ENCODE measurements around the gene PRRT2.
"Not testable (repeated sequence)": the region's sequence is repeated elsewhere in the genome, so short reads cannot be mapped to it uniquely, and the experiment has no call there.

Gene PRRT2

DNA sequence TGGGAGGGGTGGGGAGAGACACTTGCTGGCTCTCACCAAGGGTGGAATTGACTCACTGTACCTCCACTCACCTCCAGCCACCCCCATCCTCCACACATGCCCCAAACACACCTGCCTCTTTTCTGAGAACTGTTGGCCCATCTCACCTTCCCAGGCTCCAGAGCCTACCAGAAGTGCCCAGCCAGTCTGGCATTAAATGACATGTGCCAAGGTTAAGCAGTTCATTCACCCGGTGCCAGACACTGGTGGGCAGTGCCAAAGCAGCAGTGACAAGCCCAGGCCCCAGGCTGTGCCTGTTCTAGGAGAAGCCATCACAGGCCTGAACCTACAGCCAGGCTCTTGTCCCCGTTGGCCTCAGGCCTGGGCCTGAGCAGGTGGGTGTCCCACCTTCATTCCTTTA is 19.5 kb downstream of the PRRT2 start:
- no peak overlapping the region for H3K4me3 ChIP-seq (ENCODE audit: low read depth, low read length)
- TF ChIP-seq, protein P1, sequence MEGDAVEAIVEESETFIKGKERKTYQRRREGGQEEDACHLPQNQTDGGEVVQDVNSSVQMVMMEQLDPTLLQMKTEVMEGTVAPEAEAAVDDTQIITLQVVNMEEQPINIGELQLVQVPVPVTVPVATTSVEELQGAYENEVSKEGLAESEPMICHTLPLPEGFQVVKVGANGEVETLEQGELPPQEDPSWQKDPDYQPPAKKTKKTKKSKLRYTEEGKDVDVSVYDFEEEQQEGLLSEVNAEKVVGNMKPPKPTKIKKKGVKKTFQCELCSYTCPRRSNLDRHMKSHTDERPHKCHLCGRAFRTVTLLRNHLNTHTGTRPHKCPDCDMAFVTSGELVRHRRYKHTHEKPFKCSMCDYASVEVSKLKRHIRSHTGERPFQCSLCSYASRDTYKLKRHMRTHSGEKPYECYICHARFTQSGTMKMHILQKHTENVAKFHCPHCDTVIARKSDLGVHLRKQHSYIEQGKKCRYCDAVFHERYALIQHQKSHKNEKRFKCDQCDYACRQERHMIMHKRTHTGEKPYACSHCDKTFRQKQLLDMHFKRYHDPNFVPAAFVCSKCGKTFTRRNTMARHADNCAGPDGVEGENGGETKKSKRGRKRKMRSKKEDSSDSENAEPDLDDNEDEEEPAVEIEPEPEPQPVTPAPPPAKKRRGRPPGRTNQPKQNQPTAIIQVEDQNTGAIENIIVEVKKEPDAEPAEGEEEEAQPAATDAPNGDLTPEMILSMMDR (IDR thresholded peaks at IDR 0.05; ENCODE audit: low read depth, low read length) = no peak

DNA sequence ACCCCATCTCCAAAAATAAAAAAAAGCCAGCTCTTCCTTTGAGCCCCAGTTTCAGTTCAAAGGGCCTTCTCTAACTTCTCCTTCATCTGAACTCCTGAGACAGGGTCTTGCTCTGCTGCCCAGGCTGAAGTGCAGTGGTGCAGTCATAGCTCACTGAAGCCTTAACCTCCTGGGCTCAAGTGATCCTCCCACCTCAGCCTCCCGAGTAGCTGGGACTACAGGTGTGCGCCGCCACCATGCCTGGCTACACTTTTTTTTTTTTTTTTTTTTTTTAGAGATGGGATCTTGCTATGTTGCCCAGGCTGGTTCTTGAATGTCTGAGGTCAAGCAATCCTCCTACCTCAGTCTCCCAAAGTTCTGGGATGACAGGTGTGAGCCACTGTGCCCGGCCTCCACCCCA is 21.2 kb downstream of the PRRT2 start:
- H3K4me3 ChIP-seq (ENCODE audit: low read depth, low read length) = not testable (repeated sequence)

- TF ChIP-seq, protein P1 (IDR thresholded peaks at IDR 0.05; ENCODE audit: low read depth, low read length) = no peak
Observed at GRCh38 chr16:29834079-29834478, 22.1 kb downstream of the PRRT2 start.

GRCh38 chr16:29835926-29836325 is 23.9 kb downstream of the PRRT2 start:
- TF ChIP-seq, protein P1 (IDR thresholded peaks at IDR 0.05; ENCODE audit: low read depth, low read length) = no peak
- no peak overlapping the region for H3K4me3 ChIP-seq (ENCODE audit: low read depth, low read length)

More at GRCh38 chr16:29834079-29834478, 22.1 kb downstream of the PRRT2 start:
- no peak overlapping the region for H3K4me3 ChIP-seq (ENCODE audit: low read depth, low read length)

DNA sequence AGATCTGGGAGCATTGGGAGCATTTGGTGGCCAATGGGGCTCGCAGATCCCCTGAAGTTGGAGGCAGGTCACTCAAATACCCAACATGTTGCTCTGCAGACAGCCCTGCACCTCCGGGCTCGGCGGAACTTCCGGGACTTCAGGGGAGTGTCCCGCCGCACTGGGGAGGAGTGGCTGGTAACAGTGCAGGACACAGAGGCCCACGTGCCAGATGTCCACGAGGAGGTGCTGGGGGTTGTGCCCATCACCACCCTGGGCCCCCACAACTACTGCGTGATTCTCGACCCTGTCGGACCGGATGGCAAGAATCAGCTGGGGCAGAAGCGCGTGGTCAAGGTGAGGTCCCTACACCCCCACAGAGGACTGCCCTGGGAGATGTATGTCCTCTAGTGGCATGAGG is 24.6 kb downstream of the PRRT2 start:
- no peak overlapping the region for H3K4me3 ChIP-seq (ENCODE audit: low read depth, low read length)
- TF ChIP-seq, protein P1 (IDR thresholded peaks at IDR 0.05; ENCODE audit: low read depth, low read length) = no peak

GRCh38 chr16:29837841-29838240 is 25.8 kb downstream of the PRRT2 start:
- no peak overlapping the region for H3K4me3 ChIP-seq (ENCODE audit: low read depth, low read length)
- TF ChIP-seq, protein P1 (IDR thresholded peaks at IDR 0.05; ENCODE audit: low read depth, low read length) = no peak

- TF ChIP-seq, protein P1 (IDR thresholded peaks at IDR 0.05; ENCODE audit: low read depth, low read length) = no peak
- H3K4me3 ChIP-seq (ENCODE audit: low read depth, low read length) = no peak overlapping the region
Observed at GRCh38 chr16:29839822-29840221, 27.8 kb downstream of the PRRT2 start.

DNA sequence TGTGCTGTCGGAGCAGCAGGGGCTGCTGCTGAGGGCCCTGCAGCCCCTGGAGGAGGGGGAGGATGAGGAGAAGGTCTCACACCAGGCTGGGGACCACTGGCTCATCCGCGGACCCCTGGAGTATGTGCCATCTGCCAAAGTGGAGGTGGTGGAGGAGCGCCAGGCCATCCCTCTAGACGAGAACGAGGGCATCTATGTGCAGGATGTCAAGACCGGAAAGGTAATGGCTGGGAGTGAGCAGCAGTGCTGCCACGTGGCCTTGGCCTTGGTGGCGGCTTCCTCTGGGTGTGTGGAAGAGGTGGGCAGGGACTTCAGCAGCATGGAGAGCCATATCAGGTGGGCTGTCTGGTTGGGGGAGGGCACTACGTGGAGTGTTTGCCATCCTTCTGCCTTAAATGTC is 28.2 kb downstream of the PRRT2 start:
- TF ChIP-seq, protein P1 (IDR thresholded peaks at IDR 0.05; ENCODE audit: low read depth, low read length) = no peak
- H3K4me3 ChIP-seq (ENCODE audit: low read depth, low read length) = no peak overlapping the region
